ENCODE data around the gene MAP2K2. TPM values are rescaled to one million over a fixed set of nuclear protein-coding genes. Genes with fewer than 3 reads are reported as not detected.
"Not testable (repeated sequence)": the region's sequence is repeated elsewhere in the genome, so short reads cannot be mapped to it uniquely, and the experiment has no call there.

Gene MAP2K2
- total RNA-seq, 4 donors from 2014 or later: 136 to 199 (median 195) TPM

DNA sequence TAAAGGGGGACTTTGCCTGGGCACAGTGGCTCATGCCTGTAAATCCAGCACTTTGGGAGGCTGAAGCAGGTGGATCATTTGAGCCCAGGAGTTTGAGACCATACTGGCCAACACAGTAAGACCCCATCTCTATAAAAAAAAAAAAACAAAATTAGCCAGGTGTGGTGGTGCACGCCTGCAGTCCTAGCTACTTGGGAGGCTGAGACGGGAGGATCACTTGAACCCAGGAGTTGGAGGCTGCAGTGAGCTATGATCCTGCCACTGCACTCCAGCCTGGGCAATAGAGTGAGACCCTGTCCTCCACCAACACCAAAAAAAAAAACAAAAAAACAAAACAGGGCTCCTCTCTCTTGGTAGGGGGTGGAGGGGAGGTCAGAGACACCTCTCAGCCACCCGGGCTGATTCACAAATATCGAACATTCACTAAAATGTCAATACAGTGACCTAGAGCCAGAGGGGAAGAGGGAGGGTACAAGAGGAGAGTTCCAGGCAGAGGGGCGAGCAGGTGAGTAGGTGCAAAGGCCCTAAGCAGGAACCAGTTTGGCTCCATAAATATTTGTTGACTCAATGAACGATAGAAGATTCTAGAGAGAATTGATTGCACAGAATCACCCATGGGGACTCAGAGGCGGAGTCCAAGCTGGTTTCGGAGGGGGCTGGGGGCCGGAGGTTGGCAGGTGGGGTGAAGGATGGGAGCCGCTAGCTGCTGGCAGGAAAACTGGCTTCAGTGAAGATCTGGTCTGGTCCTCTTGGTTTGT is 28.5 kb upstream of the MAP2K2 start:
- intact Hi-C loops (cut with DNase I; ENCODE audit: low total_unique reads) (no loop called here), in situ Hi-C loops (cut with MboI; ENCODE audit: low pct_ligation_motif_present in 1 of 4, low pct_unique_long_range_greater_than_20kb in 1 of 4, low sequenced_read_pairs in 3 of 4) (no loop called here)
- no peak for DNase-seq
- no peak overlapping the region for H3K27ac ChIP-seq
- H3K27me3 ChIP-seq: peaks cover 24% of the 10 kb centered on the region
- H3K4me1 ChIP-seq: peaks cover 0 to 31% (median 12%) of the 10 kb centered on the region in 4 donors
- no peaks in the 10 kb centered on the region for H3K36me3 ChIP-seq
- no peak for TF ChIP-seq EP300 (IDR thresholded peaks at IDR 0.05; ENCODE audit: low read depth)
- TF ChIP-seq, protein P1, sequence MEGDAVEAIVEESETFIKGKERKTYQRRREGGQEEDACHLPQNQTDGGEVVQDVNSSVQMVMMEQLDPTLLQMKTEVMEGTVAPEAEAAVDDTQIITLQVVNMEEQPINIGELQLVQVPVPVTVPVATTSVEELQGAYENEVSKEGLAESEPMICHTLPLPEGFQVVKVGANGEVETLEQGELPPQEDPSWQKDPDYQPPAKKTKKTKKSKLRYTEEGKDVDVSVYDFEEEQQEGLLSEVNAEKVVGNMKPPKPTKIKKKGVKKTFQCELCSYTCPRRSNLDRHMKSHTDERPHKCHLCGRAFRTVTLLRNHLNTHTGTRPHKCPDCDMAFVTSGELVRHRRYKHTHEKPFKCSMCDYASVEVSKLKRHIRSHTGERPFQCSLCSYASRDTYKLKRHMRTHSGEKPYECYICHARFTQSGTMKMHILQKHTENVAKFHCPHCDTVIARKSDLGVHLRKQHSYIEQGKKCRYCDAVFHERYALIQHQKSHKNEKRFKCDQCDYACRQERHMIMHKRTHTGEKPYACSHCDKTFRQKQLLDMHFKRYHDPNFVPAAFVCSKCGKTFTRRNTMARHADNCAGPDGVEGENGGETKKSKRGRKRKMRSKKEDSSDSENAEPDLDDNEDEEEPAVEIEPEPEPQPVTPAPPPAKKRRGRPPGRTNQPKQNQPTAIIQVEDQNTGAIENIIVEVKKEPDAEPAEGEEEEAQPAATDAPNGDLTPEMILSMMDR (IDR thresholded peaks at IDR 0.05): no peak
- TF ChIP-seq POLR2A (IDR thresholded peaks at IDR 0.05): no peak
- no peaks in the 10 kb centered on the region for H3K9me3 ChIP-seq
- WGBS, 2 donors (ENCODE audit: low coverage in 1 of 2): 68 to 100% methylated on average over 1 to 10 of the region's 10 CpGs
- no peak overlapping the region for H3K4me3 ChIP-seq

DNA sequence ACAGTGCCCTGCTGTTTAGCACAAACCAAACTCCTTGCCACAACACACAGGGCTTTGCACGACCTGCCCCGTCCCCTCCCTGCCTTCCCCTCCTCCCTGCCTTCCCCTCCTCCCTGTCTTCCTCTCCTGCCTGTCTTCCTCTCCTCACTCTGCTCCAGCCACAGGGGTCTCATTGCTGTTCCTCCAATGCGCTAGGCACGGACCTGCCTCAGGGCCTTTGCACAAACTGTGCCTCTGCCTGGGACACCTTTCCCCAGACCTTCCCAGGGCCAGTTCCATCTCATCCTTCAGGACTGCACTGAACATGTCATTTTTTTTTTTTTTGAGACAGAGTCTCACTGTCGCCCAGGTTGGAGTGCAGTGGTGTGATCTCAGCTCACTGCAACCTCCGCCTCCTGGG is 27.7 kb upstream of the MAP2K2 start:
- TF ChIP-seq, protein P1 (IDR thresholded peaks at IDR 0.05): no peak
- TF ChIP-seq EP300 (IDR thresholded peaks at IDR 0.05; ENCODE audit: low read depth) (no peak), POLR2A (IDR thresholded peaks at IDR 0.05) (no peak), POLR2AphosphoS5 (IDR thresholded peaks at IDR 0.05) (no peak)
- 60 to 74% methylated on average over 4 to 6 of the region's 6 CpGs for WGBS, 2 donors (ENCODE audit: low coverage in 1 of 2)
- Histone ChIP-seq H3K36me3 (no peaks in the 10 kb centered on the region), H3K27ac (no peak overlapping the region), H3K27me3 (peaks cover 28% of the 10 kb centered on the region), H3K4me1 (peaks cover 0 to 36% (median 13%) of the 10 kb centered on the region in 4 donors), H3K9me3 (no peaks in the 10 kb centered on the region), H3K4me3 (no peak overlapping the region)
- in situ Hi-C loops (cut with MboI; ENCODE audit: low pct_ligation_motif_present in 1 of 4, low pct_unique_long_range_greater_than_20kb in 1 of 4, low sequenced_read_pairs in 3 of 4): no loop called here
- DNase-seq: no peak
- intact Hi-C loops (cut with DNase I; ENCODE audit: low total_unique reads): no loop called here

DNA sequence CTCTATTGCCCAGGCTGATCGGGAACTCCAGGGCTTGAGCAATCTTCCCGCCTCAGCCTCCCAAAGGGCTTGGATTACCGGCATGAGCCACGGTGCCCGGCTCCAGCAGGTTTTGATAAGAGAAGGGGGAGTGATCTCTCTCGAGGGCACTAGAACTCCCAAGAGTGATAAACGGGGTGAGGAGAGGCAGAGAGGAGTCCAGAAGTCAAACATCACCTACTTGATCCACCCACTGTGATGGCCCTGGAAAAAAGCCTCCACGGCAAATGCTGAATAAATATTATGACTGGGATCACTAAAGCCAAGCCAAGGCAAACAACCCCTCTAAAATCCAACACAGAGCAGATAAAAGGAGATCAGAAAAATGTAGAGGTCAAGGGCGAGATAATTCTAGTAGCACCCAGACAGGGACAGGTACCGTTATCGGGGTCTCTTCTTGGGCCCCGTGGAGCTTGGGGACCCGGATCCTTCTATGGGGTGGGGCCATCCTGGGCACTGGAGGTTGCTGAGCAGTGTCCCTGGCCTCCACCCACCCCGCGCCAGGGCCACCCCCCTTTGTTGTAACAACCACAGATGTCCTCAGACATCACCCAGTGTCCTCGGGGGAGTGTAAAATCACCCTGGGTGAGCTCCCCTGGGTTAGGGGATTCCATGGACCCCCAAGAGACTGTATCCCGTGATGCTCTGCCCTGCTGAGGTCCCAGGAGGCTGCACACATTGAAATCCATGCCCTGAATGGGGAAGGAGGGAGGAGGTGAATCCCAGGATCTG is 25.8 kb upstream of the MAP2K2 start:
- H3K27me3 ChIP-seq: peaks cover 28% of the 10 kb centered on the region
- intact Hi-C loops (cut with DNase I; ENCODE audit: low total_unique reads) (no loop called here), in situ Hi-C loops (cut with MboI; ENCODE audit: low pct_ligation_motif_present in 1 of 4, low pct_unique_long_range_greater_than_20kb in 1 of 4, low sequenced_read_pairs in 3 of 4) (loop anchor here in 1 of 4 donors (25.0 kb wide), 1 partner anchor 162 kb away; the partner anchor contains the start of gene EEF2)
- WGBS, 2 donors (ENCODE audit: low coverage in 1 of 2): 35 to 48% methylated on average over 6 to 17 of the region's 17 CpGs
- peaks cover 0 to 55% (median 25%) of the 10 kb centered on the region in 4 donors for H3K4me1 ChIP-seq
- H3K4me3 ChIP-seq: no peak overlapping the region
- no peaks in the 10 kb centered on the region for H3K9me3 ChIP-seq
- peak; percentile 74 for DNase-seq
- peak overlapping the region; percentile 81 to 90 (median 86) for H3K27ac ChIP-seq
- no peaks in the 10 kb centered on the region for H3K36me3 ChIP-seq
- TF ChIP-seq EP300 (IDR thresholded peaks at IDR 0.05; ENCODE audit: low read depth) (no peak), POLR2AphosphoS5 (IDR thresholded peaks at IDR 0.05) (peak in 1 of 3 donors; percentile 32)

DNA sequence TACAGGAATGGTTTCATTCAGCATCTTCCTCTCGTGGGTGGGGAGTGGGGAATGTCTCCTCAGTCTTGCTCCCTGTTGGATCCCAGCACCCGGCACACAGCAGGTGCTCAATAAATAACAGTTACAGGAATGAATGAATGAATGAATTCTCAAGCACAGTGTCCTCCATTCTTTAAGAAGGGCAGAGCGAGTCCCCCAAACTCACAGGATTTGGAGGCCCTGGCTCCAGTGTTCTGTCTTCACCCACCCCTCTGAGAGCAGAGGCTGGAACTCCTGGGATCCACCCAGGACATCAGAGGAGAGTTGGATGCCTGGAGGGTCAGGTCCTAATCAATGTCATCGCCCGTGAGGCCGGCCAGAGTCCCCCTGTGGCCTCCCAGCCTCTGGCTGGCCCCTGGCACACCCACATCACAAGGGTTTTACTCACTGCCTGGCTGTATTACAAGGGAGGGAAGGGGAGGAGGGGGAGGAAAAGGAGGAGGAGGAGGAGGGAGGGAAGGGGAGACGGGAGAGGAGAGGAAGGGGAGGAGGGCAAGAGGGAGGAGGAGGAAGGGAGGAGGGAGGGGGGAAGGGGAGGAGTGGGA is 20.8 kb upstream of the MAP2K2 start:
- H3K27ac ChIP-seq: peak overlapping the region; percentile 83 to 92 (median 89)

DNA sequence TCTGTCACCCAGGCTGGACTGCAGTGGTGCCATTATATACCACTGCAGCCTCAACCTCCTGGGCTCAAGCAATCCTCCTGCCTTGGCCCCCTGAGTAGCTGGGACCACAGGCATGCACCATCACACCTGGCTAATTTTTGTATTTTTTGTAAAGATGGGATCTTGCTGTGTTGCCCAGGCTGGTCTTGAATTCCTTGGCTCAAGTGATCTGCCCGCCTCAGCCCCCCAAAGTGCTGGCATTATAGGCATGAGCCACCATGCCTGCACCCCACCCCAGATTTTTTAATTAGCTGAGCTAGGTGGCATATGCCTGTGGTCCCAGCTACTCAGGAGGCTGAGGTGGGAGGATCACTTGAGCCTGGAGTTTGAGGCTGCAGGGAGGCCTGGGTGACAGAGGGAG is 19.0 kb upstream of the MAP2K2 start:
- 80% methylated on average over 1 of the region's 1 CpG; no CpG with 5 or more reads in 1 of the 2 donors for WGBS, 2 donors (ENCODE audit: low coverage in 1 of 2)
- H3K9me3 ChIP-seq; H3K4me3 ChIP-seq; DNase-seq; H3K36me3 ChIP-seq; intact Hi-C loops (cut with DNase I; ENCODE audit: low total_unique reads): not testable (repeated sequence)
- Histone ChIP-seq H3K27me3 (peaks cover 12% of the 10 kb centered on the region), H3K4me1 (peaks cover 0 to 58% (median 33%) of the 10 kb centered on the region in 4 donors), H3K27ac (peak overlapping the region; percentile 83 to 92 (median 89))
- in situ Hi-C loops (cut with MboI; ENCODE audit: low pct_ligation_motif_present in 1 of 4, low pct_unique_long_range_greater_than_20kb in 1 of 4, low sequenced_read_pairs in 3 of 4): loop anchor here in 1 of 4 donors (25.0 kb wide), 1 partner anchor 156 kb away; the partner anchor contains the start of gene EEF2

More for the DNA sequence above, 20.8 kb upstream of the MAP2K2 start:
- Histone ChIP-seq H3K4me3 (peak overlapping the region in 1 of 4 donors; percentile 13), H3K9me3 (no peaks in the 10 kb centered on the region), H3K27me3 (peaks cover 12% of the 10 kb centered on the region), H3K4me1 (peaks cover 0 to 68% (median 35%) of the 10 kb centered on the region in 4 donors), H3K36me3 (no peaks in the 10 kb centered on the region)
- peak; percentile 71 for DNase-seq
- peak; percentile 11 for TF ChIP-seq POLR2A (IDR thresholded peaks at IDR 0.05)
- TF ChIP-seq, protein P1 (IDR thresholded peaks at IDR 0.05): no peak
- peak in 2 of 3 donors; percentile 58 to 59 for TF ChIP-seq POLR2AphosphoS5 (IDR thresholded peaks at IDR 0.05)
- no peak for TF ChIP-seq EP300 (IDR thresholded peaks at IDR 0.05; ENCODE audit: low read depth)
- 21% methylated on average over 7 of the region's 7 CpGs; no CpG with 5 or more reads in 1 of the 2 donors for WGBS, 2 donors (ENCODE audit: low coverage in 1 of 2)
- intact Hi-C loops (cut with DNase I; ENCODE audit: low total_unique reads) (no loop called here), in situ Hi-C loops (cut with MboI; ENCODE audit: low pct_ligation_motif_present in 1 of 4, low pct_unique_long_range_greater_than_20kb in 1 of 4, low sequenced_read_pairs in 3 of 4) (loop anchor here in 1 of 4 donors (25.0 kb wide), 1 partner anchor 157 kb away; the partner anchor contains the start of gene EEF2)
